HAP-1 (cell line): Measurements from ENCODE around the gene TAC4.

Source experiments
- DNase-seq, 2 experiments: peaks; one replicate each; pipeline ENCODE4 v3.0.0-alpha.2; 2016 to 2020; ENCODE audit warnings: low spot score in 2 of 2
- H3K27me3 ChIP-seq: fragments of 250-450 bp; sonication (Bioruptor Pico); 2 replicates; pipeline ENCODE4 v1.5.1; 2020; ENCODE audit warnings: low read depth, mild to moderate bottlenecking, moderate library complexity
- H3K36me3 ChIP-seq: fragments of 250-450 bp; sonication (Bioruptor Pico); replicated peaks from 2 replicates; pipeline ENCODE4 v1.5.1; 2020; ENCODE audit warnings: mild to moderate bottlenecking
- H3K4me1 ChIP-seq: fragments of 250-450 bp; sonication (Bioruptor Pico); 2 replicates; pipeline ENCODE4 v1.5.1; 2020; ENCODE audit warnings: mild to moderate bottlenecking
- H3K4me3 ChIP-seq: fragments of 250-450 bp; sonication (Bioruptor Pico); 2 replicates; pipeline ENCODE4 v1.5.1; 2020; ENCODE audit warnings: mild to moderate bottlenecking, moderate library complexity
- H3K9me3 ChIP-seq: fragments of 250-450 bp; sonication (Bioruptor Pico); 2 replicates; pipeline ENCODE4 v1.5.1; 2020; ENCODE audit warnings: mild to moderate bottlenecking, moderate library complexity
- in situ Hi-C: fragments of 300-500 bp; cut with MboI; formaldehyde crosslinking; loops from 3 replicates; pipeline ENCODE4 v1.14.3; 2020; ENCODE audit warnings: low sequenced_read_pairs, inconsistent platforms, mixed read lengths

The TAC4 gene

GRCh38 chr17:49798738-49799137 is 49.1 kb downstream of the TAC4 start:
- Histone ChIP-seq H3K27me3 (no peaks in the 10 kb centered on the region), H3K4me3 (no peak overlapping the region), H3K9me3 (no peaks in the 10 kb centered on the region), H3K36me3 (peaks cover 54% of the 10 kb centered on the region), H3K4me1 (no peaks in the 10 kb centered on the region)
- DNase-seq: no peak
- in situ Hi-C loops: no loop called here

DNA sequence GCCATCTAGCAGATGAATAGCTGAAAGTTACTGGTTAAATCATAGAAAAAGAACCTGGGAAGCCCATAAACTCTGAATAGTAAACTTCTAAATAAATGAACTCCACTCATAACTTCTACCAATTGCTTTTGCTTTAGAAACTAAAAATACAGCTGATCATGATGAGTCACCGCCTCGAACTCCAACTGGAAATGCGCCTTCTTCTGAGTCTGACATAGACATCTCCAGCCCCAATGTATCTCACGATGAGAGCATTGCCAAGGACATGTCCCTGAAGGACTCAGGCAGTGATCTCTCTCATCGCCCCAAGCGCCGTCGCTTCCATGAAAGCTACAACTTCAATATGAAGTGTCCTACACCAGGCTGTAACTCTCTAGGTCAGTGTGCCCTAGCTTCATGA is 49.7 kb downstream of the TAC4 start:
- Histone ChIP-seq H3K4me3 (no peak overlapping the region), H3K27me3 (no peaks in the 10 kb centered on the region), H3K9me3 (no peaks in the 10 kb centered on the region), H3K36me3 (peaks cover 54% of the 10 kb centered on the region), H3K4me1 (no peaks in the 10 kb centered on the region)
- in situ Hi-C loops: no loop called here
- DNase-seq: no peak

- no peaks in the 10 kb centered on the region for H3K9me3 ChIP-seq
- DNase-seq: no peak
- H3K36me3 ChIP-seq: peaks cover 68% of the 10 kb centered on the region
- no peak overlapping the region for H3K4me3 ChIP-seq
- H3K27me3 ChIP-seq: no peaks in the 10 kb centered on the region
- H3K4me1 ChIP-seq: no peaks in the 10 kb centered on the region
- in situ Hi-C loops: no loop called here
These were observed 52.5 kb downstream of the TAC4 start for GRCh38 chr17:49795372-49795771.

DNA sequence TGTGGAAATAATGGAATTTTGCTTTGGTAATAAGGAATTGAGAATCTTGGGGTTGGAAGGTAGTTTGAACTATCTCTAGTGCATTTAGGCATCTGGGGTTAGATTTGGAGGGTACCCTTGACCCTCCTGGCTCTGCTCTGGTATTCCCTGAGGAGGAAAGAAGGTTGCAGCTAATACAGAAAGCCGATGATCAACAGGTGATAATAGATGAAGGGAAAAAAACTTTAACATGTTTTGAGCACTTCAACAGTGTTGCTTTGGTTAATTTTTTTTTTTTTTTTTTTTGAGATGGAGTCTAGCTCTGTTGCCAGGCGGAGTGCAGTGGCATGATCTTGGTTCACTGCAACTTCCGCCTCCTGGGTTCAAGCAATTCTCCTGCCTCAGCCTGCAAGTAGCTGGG is 54.6 kb downstream of the TAC4 start:
- in situ Hi-C loops: no loop called here
- peaks cover 54% of the 10 kb centered on the region for H3K36me3 ChIP-seq
- H3K4me3 ChIP-seq: no peak overlapping the region
- no peaks in the 10 kb centered on the region for H3K9me3 ChIP-seq
- DNase-seq: no peak
- no peaks in the 10 kb centered on the region for H3K27me3 ChIP-seq
- H3K4me1 ChIP-seq: no peaks in the 10 kb centered on the region; the same call in 1 of the 2 replicates

DNA sequence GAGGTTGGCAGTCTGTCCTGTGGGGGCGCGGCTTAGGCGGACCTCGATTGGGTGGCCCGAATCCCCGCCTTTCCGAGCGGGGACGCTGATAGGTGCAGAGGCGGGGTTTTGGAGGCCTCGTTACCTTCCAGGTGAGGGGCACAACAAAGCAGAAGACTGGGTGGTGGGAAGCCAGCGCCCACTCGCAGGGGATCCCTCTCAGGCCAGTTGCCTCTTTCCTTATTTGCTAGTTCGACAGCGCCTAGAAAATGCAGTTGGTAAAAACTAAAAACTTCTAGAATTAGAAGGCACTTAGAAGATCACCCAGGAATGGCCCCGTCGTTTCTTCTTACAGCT is 58.7 kb downstream of the TAC4 start:
- H3K9me3 ChIP-seq: no peaks in the 10 kb centered on the region
- H3K4me1 ChIP-seq: peaks cover 16% of the 10 kb centered on the region
- in situ Hi-C loops: no loop called here
- peaks cover 28% of the 10 kb centered on the region for H3K36me3 ChIP-seq
- no peaks in the 10 kb centered on the region for H3K27me3 ChIP-seq
- peak overlapping the region; percentile 97 for H3K4me3 ChIP-seq
- DNase-seq: no peak

DNA sequence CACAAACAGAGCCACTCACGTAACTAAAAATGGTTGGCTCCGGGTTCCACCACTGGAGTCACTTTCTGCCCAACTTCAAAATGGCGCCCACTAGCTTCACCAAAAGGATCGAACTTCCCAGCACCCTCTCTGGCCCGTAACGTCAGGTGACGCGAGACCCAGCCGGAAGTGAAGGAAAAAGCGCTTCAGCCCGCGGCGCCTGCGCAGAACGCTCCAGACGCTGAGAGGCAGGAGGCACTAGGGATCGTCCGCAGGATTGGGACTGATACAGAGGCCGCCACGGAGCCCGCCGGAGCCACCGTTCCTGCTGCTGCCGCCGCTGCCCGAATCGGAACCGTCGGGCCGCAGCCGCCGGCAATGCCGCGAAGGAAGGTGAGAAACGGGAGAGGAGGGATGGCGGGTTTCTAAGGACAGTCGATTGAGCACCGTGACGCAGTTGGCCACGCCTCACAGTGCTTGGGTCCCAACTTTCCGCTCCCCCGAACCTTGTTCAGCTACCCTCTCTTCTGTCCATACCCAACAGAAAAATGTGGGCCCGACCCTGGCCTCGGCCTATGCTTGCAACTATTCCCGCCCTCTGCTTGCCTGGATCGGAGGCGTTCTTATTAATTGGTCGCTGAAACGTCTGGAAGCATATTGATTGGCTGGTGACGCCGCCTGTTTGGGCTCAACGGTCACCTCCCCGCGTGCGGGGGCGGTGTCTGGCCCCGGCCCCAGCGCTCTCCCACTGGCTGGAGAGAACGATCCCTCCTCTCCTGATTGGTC is 59.2 kb downstream of the TAC4 start, which contains the start of gene KAT7:
Gene KAT7 (plus strand): TSS at position 204 of the 765 bp plus-strand sequence. CDS start 154 bp downstream, at position 358.
- Histone ChIP-seq H3K36me3 (peaks cover 22% of the 10 kb centered on the region), H3K27me3 (no peaks in the 10 kb centered on the region), H3K4me1 (peaks cover 16% of the 10 kb centered on the region), H3K4me3 (peak within 1 kb of the TSS; percentile 97), H3K9me3 (no peaks in the 10 kb centered on the region)
- peak; percentile 97 to 99 for DNase-seq
- in situ Hi-C loops: no loop called here
